Stimulated activated naive CD8-positive, alpha-beta T cell treated with anti-CD3 and anti-CD28 coated beads, Interleukin-15, amount 100 ng/mL, for 72 hours (primary cell): Measurements from ENCODE around the gene MAML1.
"Not testable (repeated sequence)": the region's sequence is repeated elsewhere in the genome, so short reads cannot be mapped to it uniquely, and the experiment has no call there.

Experiments
- ATAC-seq: fragments of 150-1000 bp; cut with Tn5 transposase; 2 replicates; pipeline ENCODE4 v1.10.0; 2021; ENCODE audit warnings: mild to moderate bottlenecking, moderate library complexity
- DNase-seq, 2 donors: peaks; one replicate each; pipeline ENCODE4 v3.0.0; 2021 to 2022
- H3K27ac Mint-ChIP-seq, 2 donors: one replicate each; pipeline ENCODE4 v1.8.0; 2022; ENCODE audit warnings: mild to moderate bottlenecking in 2 of 2, mixed read lengths in 2 of 2, moderate library complexity in 2 of 2
- H3K27me3 Mint-ChIP-seq: one replicate; pipeline ENCODE4 v1.8.0; 2022; ENCODE audit warnings: mixed read lengths
- H3K4me1 Mint-ChIP-seq: one replicate; pipeline ENCODE4 v1.8.0; 2022; ENCODE audit warnings: mild to moderate bottlenecking, mixed read lengths
- H3K4me3 Mint-ChIP-seq, 2 donors: one replicate each; pipeline ENCODE4 v1.8.0; 2022; ENCODE audit warnings: mild to moderate bottlenecking in 2 of 2, mixed read lengths in 2 of 2, moderate library complexity in 1 of 2
- H3K9me3 Mint-ChIP-seq, 2 donors: one replicate each; pipeline ENCODE4 v1.8.0; 2022; ENCODE audit warnings: mixed read lengths in 2 of 2

The MAML1 gene

GRCh38 chr5:179771311-179771895 lies 38.8 kb downstream of the MAML1 start:
- H3K9me3 Mint-ChIP-seq = no peaks in the 10 kb centered on the region
- DNase-seq (no peak), ATAC-seq (no peak)
- no peak overlapping the region for H3K4me3 Mint-ChIP-seq
- peak overlapping the region; percentile 13 to 40 for H3K27ac Mint-ChIP-seq
- no peaks in the 10 kb centered on the region for H3K27me3 Mint-ChIP-seq
- peaks cover 10% of the 10 kb centered on the region for H3K4me1 Mint-ChIP-seq

- no peaks in the 10 kb centered on the region for H3K27me3 Mint-ChIP-seq
- H3K9me3 Mint-ChIP-seq = no peaks in the 10 kb centered on the region
- H3K4me3 Mint-ChIP-seq = no peak overlapping the region
- no peak for DNase-seq
- ATAC-seq = no peak
- H3K27ac Mint-ChIP-seq = no peak overlapping the region
- peaks cover 8% of the 10 kb centered on the region for H3K4me1 Mint-ChIP-seq
Observed at GRCh38 chr5:179772351-179772750, 39.7 kb downstream of the MAML1 start.

- Mint-ChIP-seq H3K27ac (peak overlapping the region in 1 of 2 donors; percentile 41), H3K4me3 (no peak overlapping the region), H3K4me1 (no peaks in the 10 kb centered on the region), H3K27me3 (no peaks in the 10 kb centered on the region), H3K9me3 (no peaks in the 10 kb centered on the region)
- ATAC-seq (no peak), DNase-seq (no peak)
Observed at GRCh38 chr5:179773686-179774040, 41.0 kb downstream of the MAML1 start.

- Mint-ChIP-seq H3K27ac (no peak overlapping the region), H3K4me1 (no peaks in the 10 kb centered on the region), H3K27me3 (no peaks in the 10 kb centered on the region)
Observed at GRCh38 chr5:179774442-179774841, 41.8 kb downstream of the MAML1 start.

GRCh38 chr5:179776411-179776938 lies 43.9 kb downstream of the MAML1 start:
- Mint-ChIP-seq H3K27ac (peak overlapping the region in 1 of 2 donors; percentile 87), H3K27me3 (no peaks in the 10 kb centered on the region), H3K4me1 (no peaks in the 10 kb centered on the region), H3K9me3 (no peaks in the 10 kb centered on the region), H3K4me3 (no peak overlapping the region)
- ATAC-seq (no peak), DNase-seq (no peak)

More at GRCh38 chr5:179774442-179774841, 41.8 kb downstream of the MAML1 start:
- Mint-ChIP-seq H3K4me3 (no peak overlapping the region), H3K9me3 (no peaks in the 10 kb centered on the region)
- DNase-seq (no peak), ATAC-seq (peak; percentile 46)

- Mint-ChIP-seq H3K27ac (peak overlapping the region in 1 of 2 donors; percentile 48), H3K4me1 (no peaks in the 10 kb centered on the region)
- no peak for DNase-seq
Observed at GRCh38 chr5:179777456-179777855, 44.8 kb downstream of the MAML1 start.

GRCh38 chr5:179777909-179778308 lies 45.3 kb downstream of the MAML1 start:
- Mint-ChIP-seq H3K27me3 (no peaks in the 10 kb centered on the region), H3K9me3 (no peaks in the 10 kb centered on the region), H3K27ac (peak overlapping the region in 1 of 2 donors; percentile 12), H3K4me1 (no peaks in the 10 kb centered on the region), H3K4me3 (no peak overlapping the region)
- DNase-seq (no peak), ATAC-seq (no peak)

More at GRCh38 chr5:179777456-179777855, 44.8 kb downstream of the MAML1 start:
- Mint-ChIP-seq H3K4me3 (no peak overlapping the region), H3K27me3 (no peaks in the 10 kb centered on the region), H3K9me3 (no peaks in the 10 kb centered on the region)
- no peak for ATAC-seq

- H3K4me1 Mint-ChIP-seq = no peaks in the 10 kb centered on the region
- no peak overlapping the region for H3K27ac Mint-ChIP-seq
- H3K27me3 Mint-ChIP-seq = no peaks in the 10 kb centered on the region
- no peaks in the 10 kb centered on the region for H3K9me3 Mint-ChIP-seq
- DNase-seq (no peak), ATAC-seq (no peak)
- no peak overlapping the region for H3K4me3 Mint-ChIP-seq
Observed at GRCh38 chr5:179778591-179778990, 46.0 kb downstream of the MAML1 start.

GRCh38 chr5:179779826-179780225 lies 47.2 kb downstream of the MAML1 start:
- no peaks in the 10 kb centered on the region for H3K27me3 Mint-ChIP-seq
- DNase-seq (no peak), ATAC-seq (no peak)
- H3K4me1 Mint-ChIP-seq = no peaks in the 10 kb centered on the region
- no peak overlapping the region for H3K4me3 Mint-ChIP-seq
- no peak overlapping the region for H3K27ac Mint-ChIP-seq
- no peaks in the 10 kb centered on the region for H3K9me3 Mint-ChIP-seq

- H3K27me3 Mint-ChIP-seq = no peaks in the 10 kb centered on the region
- no peak overlapping the region for H3K27ac Mint-ChIP-seq
- no peaks in the 10 kb centered on the region for H3K9me3 Mint-ChIP-seq
- H3K4me3 Mint-ChIP-seq = no peak overlapping the region
- no peaks in the 10 kb centered on the region for H3K4me1 Mint-ChIP-seq
- ATAC-seq (no peak), DNase-seq (no peak)
Observed at GRCh38 chr5:179780362-179780761, 47.7 kb downstream of the MAML1 start.

- H3K9me3 Mint-ChIP-seq = no peaks in the 10 kb centered on the region
- peak overlapping the region in 1 of 2 donors; percentile 16 for H3K27ac Mint-ChIP-seq
- ATAC-seq (no peak), DNase-seq (no peak)
- no peaks in the 10 kb centered on the region for H3K27me3 Mint-ChIP-seq
- no peaks in the 10 kb centered on the region for H3K4me1 Mint-ChIP-seq
- no peak overlapping the region for H3K4me3 Mint-ChIP-seq
Observed at GRCh38 chr5:179781846-179782245, 49.2 kb downstream of the MAML1 start.

GRCh38 chr5:179783128-179783527 lies 50.5 kb downstream of the MAML1 start:
- no peak for ATAC-seq
- Mint-ChIP-seq H3K9me3 (no peaks in the 10 kb centered on the region), H3K27me3 (no peaks in the 10 kb centered on the region)

GRCh38 chr5:179786861-179787260 lies 54.2 kb downstream of the MAML1 start:
- H3K4me1 Mint-ChIP-seq = peaks cover 3% of the 10 kb centered on the region
- no peaks in the 10 kb centered on the region for H3K9me3 Mint-ChIP-seq
- DNase-seq = no peak
- no peak overlapping the region for H3K27ac Mint-ChIP-seq
- H3K4me3 Mint-ChIP-seq = no peak overlapping the region
- no peaks in the 10 kb centered on the region for H3K27me3 Mint-ChIP-seq
- peak; percentile 14 for ATAC-seq

More at GRCh38 chr5:179783128-179783527, 50.5 kb downstream of the MAML1 start:
- peak overlapping the region in 1 of 2 donors; percentile 75 for H3K27ac Mint-ChIP-seq
- no peak overlapping the region for H3K4me3 Mint-ChIP-seq
- H3K4me1 Mint-ChIP-seq = no peaks in the 10 kb centered on the region
- no peak for DNase-seq

GRCh38 chr5:179788193-179788854 lies 55.7 kb downstream of the MAML1 start:
- H3K4me1 Mint-ChIP-seq = peaks cover 15% of the 10 kb centered on the region
- H3K27ac Mint-ChIP-seq = peak overlapping the region in 1 of 2 donors; percentile 42
- ATAC-seq (no peak), DNase-seq (no peak)
- no peaks in the 10 kb centered on the region for H3K27me3 Mint-ChIP-seq
- H3K4me3 Mint-ChIP-seq = no peak overlapping the region
- no peaks in the 10 kb centered on the region for H3K9me3 Mint-ChIP-seq

GRCh38 chr5:179789278-179789677 lies 56.7 kb downstream of the MAML1 start:
- H3K9me3 Mint-ChIP-seq, H3K4me3 Mint-ChIP-seq, H3K27me3 Mint-ChIP-seq, ATAC-seq, DNase-seq: not testable (repeated sequence)
- Mint-ChIP-seq H3K27ac (peak overlapping the region in 1 of 2 donors; percentile 72), H3K4me1 (peaks cover 25% of the 10 kb centered on the region)

- H3K4me3 Mint-ChIP-seq = no peak overlapping the region
Observed at GRCh38 chr5:179791881-179792611, 59.4 kb downstream of the MAML1 start.

More at GRCh38 chr5:179791881-179792611, 59.4 kb downstream of the MAML1 start:
- Mint-ChIP-seq H3K4me1 (peaks cover 44% of the 10 kb centered on the region), H3K27ac (peak overlapping the region in 1 of 2 donors; percentile 95), H3K9me3 (no peaks in the 10 kb centered on the region), H3K27me3 (no peaks in the 10 kb centered on the region)
- ATAC-seq (no peak), DNase-seq (peak in 1 of 2 donors; percentile 16)
